HG02623 (cell line): ENCODE measurements around the gene SLC8A3.

Experiments
- ATAC-seq: cut with Tn5 transposase; IDR thresholded peaks from one replicate; pipeline ENCODE4 v1.9.1; 2021; ENCODE audit warnings: moderate library complexity; ENCODE audit not compliant: unreplicated experiment

Gene SLC8A3

DNA sequence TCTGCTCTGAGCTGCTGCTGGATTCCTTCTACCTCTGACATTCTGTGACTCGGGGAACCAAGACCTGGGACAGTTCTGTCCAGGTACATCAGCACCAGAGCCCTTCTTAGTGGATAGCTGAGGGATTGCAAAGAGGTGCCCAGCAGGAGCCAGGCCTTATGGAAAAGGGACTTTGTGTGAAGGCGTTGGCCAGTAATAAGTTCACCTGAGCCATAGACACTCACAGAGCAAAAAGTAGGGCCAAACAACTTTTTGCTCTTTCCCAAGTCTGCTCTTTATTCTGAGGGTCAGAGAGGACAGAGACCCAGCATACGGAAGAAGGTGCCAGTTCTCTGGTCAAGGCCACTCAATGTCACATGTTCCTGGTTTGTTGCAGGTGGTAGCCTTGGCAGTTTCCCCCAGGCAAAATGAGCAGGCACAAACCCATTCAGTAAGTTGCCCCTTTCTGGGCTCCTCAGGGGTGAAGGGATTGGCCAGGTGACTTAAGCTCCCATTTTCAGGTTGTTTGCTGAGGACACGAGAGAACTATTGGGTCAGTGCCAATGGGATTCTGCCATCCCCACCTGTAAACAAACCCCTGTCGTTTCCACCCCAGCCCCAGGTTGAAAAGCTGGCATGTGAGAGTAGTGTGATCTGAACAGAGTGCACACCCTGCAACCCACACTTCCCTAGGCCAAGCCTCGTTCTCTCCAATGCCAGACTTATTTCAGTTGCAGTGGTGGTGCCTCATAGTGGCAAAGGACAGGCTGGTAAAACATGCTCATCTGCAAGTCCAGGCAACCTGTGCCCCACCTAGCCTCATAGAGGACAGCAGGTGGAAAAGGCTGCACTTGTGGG is 159.2 kb downstream of the SLC8A3 start:
- ATAC-seq, result no peak

DNA sequence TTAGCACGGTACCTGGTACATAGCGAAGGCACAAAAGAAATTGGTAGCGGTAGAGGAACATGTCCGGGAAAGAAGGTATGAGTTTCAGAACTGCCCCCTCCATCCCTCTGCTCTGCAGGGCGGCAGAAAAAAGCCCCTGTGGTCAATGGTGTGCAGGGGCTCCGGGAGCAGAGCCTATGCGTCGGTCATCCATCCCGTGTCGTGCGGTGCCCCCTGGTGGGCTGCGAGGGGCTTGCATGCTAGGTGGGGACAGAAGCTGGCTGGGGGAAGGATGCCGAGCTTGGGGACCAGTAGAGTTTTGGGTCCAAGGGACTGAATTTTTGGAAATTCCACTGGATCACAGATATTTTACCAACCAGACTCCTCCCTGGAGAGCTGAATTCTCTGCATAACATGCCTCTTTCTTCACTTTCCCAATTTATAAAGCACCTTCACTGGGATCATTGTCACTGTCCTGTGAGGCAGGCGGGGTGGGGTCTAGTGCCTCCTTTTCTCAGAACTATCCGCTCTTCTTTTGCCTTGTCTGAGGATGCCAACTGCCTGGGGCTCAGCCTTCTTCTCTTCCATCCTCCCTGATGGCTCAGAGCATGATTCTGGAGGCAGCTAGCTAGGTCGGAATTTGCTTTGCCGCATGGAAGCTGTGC is 160.8 kb downstream of the SLC8A3 start:
- ATAC-seq, result no peak

DNA sequence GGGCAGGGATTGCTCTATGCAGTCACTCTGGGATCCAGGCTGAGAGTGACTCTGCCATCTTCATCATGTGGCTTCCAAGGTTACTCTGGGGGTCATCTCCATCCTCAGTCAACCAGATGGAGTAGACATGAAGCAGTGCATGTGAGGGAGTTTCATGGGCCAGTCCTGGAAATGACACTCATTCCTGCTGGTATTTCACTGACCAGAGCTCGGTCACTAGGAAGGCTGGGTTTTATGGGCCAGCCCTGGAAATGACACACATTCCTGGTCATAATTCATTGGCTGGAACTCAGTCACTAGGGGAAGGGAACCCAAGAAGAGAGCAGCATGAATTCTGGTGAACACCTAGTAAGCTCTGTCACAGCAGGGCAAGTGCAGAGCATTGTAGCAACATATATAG is 164.9 kb downstream of the SLC8A3 start:
- no peak for ATAC-seq

DNA sequence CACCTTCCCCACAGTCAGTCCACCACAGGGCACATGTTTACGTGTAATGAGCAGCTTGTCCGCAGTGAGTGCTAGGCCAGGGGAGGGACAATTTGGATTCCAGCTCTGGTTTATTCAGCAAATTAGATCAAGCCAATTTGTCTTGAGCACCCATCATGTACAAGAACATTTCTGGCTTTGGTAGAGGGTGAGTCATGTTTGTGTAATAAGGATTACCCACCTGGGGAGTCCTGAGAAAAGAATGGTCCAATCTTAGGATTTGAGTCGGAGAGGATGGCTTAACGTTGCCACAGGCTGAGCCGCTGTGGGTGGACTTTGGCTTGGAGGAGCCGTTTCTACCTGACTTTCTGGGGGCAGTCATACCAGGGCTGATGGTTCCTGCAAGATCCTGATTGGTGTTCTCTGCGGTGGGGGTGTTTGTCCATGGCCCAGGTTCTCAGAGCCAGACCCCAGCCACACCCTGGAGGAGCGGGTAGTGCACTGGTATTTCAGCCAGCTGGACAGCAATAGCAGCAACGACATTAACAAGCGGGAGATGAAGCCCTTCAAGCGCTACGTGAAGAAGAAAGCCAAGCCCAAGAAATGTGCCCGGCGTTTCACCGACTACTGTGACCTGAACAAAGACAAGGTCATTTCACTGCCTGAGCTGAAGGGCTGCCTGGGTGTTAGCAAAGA is 165.8 kb downstream of the SLC8A3 start:
- no peak for ATAC-seq

DNA sequence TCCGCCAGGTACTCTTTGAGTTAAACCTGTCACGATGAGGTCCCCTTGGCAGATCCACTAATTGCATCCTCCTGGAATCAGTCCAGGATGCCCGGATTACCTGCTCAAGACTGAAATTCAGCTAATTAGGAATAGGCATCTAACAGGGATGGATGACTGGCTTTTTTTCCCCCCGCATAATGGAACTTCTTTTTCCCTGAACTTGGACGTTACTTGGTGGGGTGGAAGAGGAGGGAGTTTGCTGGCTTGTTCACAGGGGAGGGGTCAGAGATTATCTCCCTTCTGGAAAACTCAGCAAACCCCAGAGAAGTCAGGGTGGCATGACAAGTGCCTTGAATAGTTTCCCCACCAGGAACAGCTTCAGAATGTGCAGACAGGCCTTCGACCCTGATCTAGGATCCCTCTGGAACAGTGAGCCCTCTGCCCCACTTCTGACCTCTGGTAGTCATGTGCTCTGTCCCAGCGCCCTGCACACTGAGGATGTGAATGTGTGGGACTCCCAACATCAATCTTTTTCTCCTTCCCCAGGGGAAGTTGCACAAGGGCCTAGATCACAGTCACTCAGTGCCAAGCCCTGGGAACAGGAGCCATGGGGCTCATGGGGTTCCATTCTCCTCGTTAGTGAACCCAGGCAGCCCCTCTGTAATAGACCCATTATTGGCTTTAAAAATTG is 167.1 kb downstream of the SLC8A3 start:
- no peak for ATAC-seq

DNA sequence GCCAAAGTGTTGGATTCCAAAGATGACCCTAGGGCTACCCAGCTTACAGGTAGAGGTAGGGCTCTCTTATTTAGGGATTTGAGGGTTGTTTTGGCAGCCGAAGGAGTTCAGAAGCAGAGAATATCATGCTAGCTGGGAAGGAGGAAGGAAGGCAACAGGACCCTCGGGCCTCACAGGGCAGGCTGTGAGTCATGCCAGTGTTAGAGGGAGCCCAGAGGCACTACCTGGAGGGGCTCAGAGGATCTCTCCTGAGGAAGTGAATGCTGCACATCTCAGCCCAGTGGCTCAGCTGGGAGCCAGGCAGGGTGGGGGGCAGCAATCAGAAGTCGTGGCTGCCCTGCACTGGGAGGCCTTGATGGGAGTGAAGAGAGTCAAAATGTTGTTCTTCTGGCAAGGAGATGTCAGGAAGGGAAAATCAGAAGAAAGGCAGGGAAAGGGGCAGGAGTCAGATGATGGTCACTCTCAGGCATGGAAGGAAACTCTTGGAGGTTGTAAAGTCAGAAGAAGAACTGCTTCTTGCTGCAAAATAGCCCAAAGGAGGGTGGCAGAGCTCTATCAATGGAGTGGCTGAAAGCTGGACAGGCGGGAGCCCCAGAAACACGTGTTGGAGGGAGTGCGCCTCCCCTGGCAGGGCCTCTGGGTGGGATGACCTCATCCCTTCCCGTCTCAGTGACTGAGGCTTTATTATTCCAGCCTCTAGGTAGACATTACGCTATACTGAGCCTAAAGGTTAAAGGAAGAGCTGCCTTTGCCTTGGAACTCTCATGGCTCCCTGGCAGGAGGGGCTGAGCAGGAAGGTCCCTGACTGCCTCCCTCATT is 168.2 kb downstream of the SLC8A3 start:
- ATAC-seq, result no peak

DNA sequence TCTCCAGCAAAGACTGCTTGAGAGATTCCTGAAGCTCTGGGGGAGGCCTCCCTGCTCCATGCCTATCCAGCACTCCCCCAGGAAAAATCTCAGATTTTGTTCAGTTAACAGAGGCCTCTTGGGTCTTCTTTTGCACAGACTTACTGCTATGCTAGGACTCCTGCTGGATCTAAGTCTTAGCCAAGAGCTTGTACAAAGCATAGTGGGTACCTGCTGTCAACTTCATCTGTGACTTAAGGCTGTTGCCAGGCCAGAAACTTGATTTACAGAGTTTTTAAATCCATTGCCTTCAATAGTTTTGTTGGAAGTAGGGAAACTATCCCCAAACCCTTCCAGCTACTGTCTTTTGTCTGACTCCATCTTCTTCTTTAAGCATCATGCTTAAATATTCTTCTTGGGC is 169.1 kb downstream of the SLC8A3 start:
- no peak for ATAC-seq

DNA sequence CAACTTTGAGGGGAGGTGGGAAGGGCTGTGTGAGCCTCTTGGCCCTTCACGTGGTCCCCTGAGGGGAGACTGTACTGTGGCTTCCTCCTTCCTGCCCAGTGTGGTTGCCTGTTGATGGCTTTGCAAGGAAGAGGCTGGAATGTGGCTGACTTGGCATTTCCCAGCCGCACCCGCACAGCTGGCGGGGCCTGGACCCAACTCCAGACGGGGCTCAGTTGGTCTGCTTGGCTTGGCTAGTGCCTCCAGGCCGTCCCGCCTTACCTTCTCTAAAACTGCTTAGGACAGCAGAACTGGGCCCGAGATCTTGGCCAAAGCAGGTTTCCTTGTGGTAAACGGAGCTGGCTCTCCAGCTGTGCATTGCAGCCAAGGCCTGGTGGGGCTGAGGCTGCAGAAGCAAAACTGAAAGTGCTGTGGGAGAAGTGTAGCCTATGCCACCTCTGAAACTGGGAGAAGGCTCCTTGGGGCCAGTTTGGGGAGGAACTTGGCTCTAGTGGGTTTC is 170.0 kb downstream of the SLC8A3 start:
- no peak for ATAC-seq

DNA sequence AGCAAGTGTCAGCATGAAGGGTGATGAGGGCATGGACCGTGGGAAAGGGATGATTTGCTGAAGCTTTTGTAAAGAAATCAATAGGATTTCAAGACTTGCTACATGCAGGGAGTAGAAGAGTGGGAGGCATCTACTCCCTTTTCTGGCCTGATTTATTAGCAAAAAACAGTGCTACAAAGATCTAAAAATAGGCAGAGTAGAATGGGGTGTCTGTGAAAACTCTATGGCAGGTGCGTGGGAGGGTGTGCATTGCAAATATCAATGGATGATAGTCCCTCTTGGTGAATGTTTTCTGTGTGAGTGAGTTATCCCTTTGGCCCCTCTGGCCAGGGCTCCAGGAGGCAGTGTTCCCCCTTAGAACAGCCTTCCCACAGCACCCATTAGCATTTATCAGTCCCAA is 170.5 kb downstream of the SLC8A3 start:
- ATAC-seq, result no peak

DNA sequence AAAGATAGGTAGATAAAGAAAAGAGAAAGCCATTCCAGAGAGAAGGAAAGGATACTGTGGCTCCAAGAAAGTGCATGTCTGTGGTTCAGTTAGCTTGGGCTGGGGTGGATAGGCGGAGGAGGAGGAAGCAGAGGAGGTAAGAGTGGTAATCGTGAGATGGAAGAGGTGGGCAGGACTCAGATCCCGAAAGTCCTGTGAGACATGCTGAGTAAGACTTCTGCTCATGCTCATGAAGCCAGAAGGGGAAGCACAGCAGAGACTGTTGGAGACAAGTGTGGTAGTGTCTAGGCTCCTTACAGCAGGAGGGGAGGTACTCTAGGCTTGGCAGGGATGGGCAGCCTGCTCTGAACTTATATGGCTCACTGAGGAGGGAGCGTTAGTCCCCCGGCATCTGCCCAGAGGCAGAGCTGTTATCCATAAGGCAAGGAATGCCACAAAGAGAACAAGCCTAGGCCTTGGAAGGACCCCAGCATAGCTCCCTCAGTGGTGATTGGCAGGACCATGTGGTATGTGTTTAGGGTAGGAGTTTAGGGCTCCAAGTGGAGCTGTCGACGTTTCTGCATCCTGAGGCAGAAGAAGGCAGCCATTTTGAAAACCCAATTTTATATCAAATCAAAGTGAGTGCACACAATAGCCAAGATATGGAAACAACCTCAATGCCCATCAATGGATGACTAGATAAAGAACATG is 174.2 kb downstream of the SLC8A3 start:
- no peak for ATAC-seq

DNA sequence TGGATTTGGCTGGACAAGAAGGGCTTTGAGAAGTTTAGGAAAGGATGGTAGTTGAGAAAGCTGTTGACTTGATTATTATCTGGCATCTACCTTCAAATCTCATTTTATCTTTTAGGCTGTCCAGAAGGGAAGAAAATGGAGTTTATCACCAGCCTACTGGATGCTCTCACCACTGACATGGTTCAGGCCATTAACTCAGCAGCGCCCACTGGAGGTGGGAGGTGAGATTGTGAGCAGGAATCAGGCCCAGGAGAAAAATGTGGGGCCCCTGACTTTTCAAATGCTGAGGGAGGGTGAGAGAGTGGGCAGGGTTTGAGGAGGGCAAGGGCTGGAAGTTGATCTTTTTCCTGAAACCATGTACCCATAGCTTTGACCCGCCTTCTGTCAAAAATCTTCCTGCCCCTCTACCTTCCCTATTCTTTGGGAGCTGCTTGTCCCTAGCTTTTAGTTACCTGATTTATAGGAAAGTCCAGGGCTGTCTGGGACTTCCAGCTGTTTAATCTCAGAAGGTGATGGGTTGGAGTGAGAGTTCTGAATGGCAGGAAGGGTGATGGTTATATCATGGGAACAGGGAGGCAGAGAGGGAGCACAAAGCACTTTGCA is 175.4 kb downstream of the SLC8A3 start:
- no peak for ATAC-seq

DNA sequence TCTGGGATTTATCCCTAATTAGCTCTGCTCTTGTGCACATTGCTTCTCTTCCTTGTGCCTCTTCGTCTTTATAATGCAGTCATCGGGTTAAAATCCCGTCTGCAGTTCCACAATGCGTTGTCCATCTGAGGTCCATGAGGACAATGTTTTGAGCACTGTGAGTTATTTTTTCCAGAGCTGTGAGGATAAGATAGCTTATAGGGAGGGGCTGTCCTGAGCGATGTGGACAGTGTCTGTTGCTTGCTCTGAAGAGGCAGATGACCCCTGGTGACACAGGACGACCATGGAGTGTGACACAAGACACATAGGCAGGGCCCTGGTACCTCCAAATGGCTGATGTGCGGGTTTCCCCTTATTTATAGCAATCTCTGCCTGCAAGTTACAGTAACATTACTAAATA is 177.0 kb downstream of the SLC8A3 start:
- ATAC-seq, result no peak

DNA sequence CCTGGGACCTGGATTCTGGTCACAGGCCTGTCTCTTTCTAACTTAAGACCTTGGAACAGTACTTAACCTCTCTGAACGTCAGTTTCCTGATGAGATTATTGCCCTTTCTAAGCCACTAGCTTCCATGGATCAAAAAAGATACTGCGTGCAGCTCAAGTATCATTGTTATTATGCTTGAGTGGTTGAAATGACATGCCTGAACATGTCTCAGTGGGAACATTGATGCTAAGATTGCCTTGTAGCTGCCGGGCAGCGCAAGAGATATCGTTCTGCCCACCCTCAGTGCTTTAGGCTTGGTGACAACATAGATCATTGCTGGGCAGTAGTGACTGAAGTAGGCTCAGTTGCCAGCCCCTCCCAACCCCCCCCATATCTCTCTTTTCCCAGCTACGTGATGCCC is 177.7 kb downstream of the SLC8A3 start:
- ATAC-seq, result no peak

DNA sequence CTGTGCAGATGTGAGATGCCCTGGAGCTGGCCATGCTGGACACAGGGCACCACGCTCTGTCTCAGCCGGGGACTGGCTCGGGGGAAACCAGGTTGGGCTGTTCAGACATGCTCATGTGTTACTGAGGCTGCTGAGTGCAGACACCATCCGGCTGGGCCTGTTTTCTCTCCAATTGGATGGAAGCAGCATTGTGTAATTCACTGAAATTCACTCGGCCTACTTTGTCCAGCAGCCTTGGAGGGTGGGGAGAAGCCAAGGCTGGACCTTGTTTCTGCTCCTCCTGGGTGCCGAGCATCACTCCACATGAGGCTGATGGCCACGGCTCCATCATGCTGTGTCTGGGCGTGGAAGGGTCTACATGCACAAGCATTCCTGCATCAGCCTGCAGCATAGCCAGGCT is 178.8 kb downstream of the SLC8A3 start:
- ATAC-seq, result no peak

DNA sequence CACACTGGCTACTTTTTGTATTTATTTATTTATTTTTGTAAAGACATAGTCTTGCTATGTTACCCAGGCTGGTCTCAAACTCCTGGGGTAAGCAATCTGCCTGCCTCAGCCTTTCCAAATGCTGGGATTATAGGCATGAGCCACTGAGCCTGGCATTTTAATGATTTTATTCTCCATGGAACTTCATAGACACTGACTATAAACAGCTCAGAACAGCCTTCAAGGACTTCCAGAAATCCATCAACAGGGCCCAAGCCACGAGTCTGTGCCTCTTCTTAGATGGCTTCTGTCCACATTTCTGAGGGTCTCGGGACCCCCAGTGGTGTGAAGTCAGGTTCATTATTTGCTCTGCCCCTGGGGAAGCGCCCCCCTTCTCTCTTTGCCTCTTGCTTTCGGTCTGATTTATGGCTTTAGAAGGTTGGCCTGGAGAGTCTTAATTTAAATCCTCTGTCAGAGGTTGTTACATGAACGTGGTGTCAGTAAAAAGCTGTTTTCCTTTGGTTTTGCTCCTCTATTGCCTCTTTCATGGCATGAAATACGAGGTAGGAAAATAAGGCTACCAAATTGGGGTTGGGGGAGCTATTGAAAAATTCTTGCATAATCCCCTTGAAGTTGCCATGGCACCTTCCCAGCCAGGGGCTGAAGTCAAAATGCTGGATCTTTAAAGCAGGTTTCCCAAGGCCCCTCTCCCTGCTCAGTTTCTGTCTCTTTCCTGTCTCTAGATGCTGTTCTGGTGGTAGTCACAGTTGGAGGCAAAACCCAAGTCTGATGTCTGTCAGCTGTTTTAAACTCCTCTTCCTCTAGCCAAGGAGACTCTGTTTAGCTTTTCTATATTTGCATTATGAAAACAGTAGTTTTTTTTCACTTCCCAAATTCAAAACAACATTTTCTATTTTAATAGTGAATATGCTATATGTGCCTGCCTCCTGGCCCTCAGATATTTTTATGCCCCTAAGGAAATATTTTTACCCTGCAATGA is 180.2 kb downstream of the SLC8A3 start:
- no peak for ATAC-seq

DNA sequence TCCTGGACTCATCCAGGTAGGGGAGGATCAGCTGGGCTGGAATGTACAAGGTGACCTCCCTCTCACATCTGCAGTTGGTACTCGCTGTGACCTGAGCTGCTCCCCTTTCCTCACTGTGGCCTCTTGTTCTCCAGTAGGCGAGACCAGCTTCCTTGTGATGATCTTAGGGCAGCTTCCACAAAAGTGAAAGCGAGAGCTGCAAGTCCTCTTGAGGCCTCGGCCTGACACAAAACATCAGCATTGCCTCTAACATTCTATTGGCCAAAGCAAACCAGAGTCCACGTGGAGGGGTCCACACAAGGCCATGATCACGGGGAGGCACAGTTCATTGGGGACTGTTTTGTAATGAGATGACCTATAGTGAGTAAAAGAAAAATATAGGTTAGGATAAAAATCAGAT is 182.1 kb downstream of the SLC8A3 start:
- ATAC-seq, result no peak

DNA sequence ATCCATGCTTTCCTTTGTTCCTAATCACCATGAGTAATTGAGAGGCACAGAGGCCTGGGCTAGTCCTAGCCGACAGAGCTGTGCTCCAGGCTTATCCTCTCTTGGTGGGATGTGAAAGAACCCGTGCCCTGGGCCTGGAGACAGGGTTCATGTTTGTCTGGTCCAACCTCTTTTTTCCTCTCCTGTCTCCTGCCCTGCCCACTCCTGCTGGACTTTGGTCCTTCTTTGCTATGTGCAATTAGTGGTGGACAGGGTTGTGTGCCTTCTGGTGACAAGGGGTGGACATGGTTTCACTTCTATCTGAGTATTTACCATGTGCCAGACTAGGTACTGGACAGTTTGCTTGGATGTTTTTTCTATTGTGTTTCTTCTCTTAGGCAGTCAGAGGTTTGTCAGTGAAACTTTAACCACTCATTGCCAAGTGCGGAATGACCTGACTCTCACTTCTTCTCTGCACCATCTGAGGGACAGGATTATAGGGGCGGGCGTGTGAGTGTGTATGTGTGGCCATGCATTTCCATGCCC is 183.4 kb downstream of the SLC8A3 start:
- no peak for ATAC-seq

DNA sequence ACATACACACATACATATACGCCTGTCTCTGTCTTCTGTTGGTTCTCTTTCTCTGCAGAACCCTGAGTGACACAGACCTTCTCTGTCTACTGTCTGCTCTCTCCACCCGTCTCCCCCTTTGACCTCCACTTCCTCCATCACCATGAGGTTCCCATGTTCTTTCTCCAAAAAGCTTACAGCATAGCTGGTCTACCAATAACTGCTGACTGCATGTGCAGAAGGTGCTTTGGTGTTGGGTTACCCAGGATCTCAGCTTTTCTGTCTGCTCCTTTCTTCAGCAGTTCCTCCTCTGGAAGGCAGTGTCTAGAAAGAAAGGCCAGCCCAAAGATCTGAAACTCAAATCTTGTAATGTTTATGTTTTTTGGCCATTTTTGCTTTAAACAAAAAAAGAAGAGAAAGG is 184.0 kb downstream of the SLC8A3 start:
- no peak for ATAC-seq
